ENCODE results near the gene MLPH. TPM values are rescaled to one million over a fixed set of nuclear protein-coding genes. Genes with fewer than 3 reads are reported as not detected.

Gene MLPH
- total and polyA plus RNA-seq, 2 of the 13 experiments (the other 11 are each of a cell fraction or from before 2014, with no cell fraction given) = 0.12 TPM; not detected in 1

DNA sequence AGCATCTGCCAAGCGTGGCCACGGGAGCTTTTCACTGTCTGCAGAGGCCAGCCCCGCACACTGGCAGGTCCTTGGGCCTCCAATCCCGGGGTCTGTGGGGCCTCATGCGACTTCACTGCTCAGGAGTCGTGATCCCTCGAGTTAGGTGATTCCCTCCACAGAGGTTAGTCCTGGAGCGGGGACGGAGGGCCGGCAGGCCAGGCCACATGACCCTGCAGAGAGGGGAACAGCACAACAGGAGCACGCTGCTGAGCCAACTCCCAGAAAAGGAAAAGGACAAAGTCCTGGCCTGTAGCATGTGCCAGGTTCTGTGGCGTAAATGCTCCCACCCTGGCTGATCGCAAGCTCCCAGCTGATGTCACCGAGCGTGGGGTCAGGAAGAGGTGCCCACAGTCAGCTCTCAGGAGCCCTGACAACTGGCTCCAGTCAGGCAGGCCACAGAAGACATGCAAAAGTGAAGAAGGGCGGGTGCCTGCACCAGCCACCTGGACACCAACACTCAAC is 64.1 kb downstream of the MLPH start (continued):
- TF ChIP-seq KIAA2018 (CRISPR knock-in tag; IDR thresholded peaks at IDR 0.05; ENCODE audit: borderline replicate concordance) (no peak), PCBP2 (optimal IDR thresholded peaks at IDR 0.05; ENCODE audit: low read depth, low read length, poor library complexity, severe bottlenecking) (no peak), RFXAP (CRISPR knock-in tag; IDR thresholded peaks at IDR 0.05; ENCODE audit: borderline replicate concordance) (no peak), CHCHD3 (CRISPR knock-in tag; IDR thresholded peaks at IDR 0.05) (no peak), MAX (IDR thresholded peaks at IDR 0.05) (peak; percentile 92), SOX5 (CRISPR knock-in tag; IDR thresholded peaks at IDR 0.05; ENCODE audit: borderline replicate concordance) (peak; percentile 41; the same call in 1 of the 2 replicates), FOSL2 (CRISPR knock-in tag; IDR thresholded peaks at IDR 0.05) (peak; percentile 27; the same call in 1 of the 2 replicates), PRPF4 (IDR thresholded peaks at IDR 0.05; ENCODE audit: low read depth, low read length, poor library complexity, severe bottlenecking) (no peak), ZNF530 (CRISPR knock-in tag; IDR thresholded peaks at IDR 0.05; ENCODE audit: low read depth) (no peak), ZNF264 (CRISPR knock-in tag; IDR thresholded peaks at IDR 0.05) (no peak), ZNF747 (CRISPR knock-in tag; IDR thresholded peaks at IDR 0.05; ENCODE audit: borderline replicate concordance) (0 out of 2 replicates have a peak, but pooled peaks have one; percentile 38), ZFP62 (CRISPR knock-in tag; IDR thresholded peaks at IDR 0.05) (no peak), HNRNPH1 (optimal IDR thresholded peaks at IDR 0.05; ENCODE audit: low read depth, low read length) (no peak), TFE3 (CRISPR knock-in tag; IDR thresholded peaks at IDR 0.05) (0 out of 2 replicates have a peak, but pooled peaks have one; percentile 28), CREBL2 (CRISPR knock-in tag; IDR thresholded peaks at IDR 0.05; ENCODE audit: borderline replicate concordance) (no peak), PAF1 (CRISPR knock-in tag; IDR thresholded peaks at IDR 0.05) (no peak), CEBPB (IDR thresholded peaks at IDR 0.05; ENCODE audit: borderline replicate concordance, low read depth, low read length) (no peak), CBFB (CRISPR knock-in tag; IDR thresholded peaks at IDR 0.05) (no peak)
- TF ChIP-seq, protein P1, sequence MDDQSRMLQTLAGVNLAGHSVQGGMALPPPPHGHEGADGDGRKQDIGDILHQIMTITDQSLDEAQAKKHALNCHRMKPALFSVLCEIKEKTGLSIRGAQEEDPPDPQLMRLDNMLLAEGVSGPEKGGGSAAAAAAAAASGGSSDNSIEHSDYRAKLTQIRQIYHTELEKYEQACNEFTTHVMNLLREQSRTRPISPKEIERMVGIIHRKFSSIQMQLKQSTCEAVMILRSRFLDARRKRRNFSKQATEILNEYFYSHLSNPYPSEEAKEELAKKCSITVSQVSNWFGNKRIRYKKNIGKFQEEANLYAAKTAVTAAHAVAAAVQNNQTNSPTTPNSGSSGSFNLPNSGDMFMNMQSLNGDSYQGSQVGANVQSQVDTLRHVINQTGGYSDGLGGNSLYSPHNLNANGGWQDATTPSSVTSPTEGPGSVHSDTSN (CRISPR knock-in tag; IDR thresholded peaks at IDR 0.05; ENCODE audit: borderline replicate concordance) = no peak
